ENCODE results near the gene PAQR3. TPM values are rescaled to one million over a fixed set of nuclear protein-coding genes. Genes with fewer than 3 reads are reported as not detected.
"Not testable (repeated sequence)": the region's sequence is repeated elsewhere in the genome, so short reads cannot be mapped to it uniquely, and the experiment has no call there.

Gene PAQR3
- total RNA-seq, 1 experiment from 2014 or later, result 11.4 TPM

DNA sequence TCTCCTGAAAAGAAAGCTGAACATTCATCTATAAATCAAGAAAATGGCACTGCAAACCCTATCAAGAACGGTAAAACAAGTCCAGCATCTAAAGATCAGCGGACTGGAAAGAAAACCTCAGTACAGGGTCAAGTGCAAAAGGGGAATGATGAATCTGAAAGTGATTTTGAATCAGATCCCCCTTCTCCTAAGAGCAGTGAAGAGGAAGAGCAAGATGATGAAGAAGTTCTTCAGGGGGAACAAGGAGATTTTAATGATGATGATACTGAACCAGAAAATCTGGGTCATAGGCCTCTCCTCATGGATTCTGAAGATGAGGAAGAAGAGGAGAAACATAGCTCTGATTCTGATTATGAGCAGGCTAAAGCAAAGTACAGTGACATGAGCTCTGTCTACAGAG is 28.6 kb downstream of the PAQR3 start:
- intact Hi-C loops (cut with micrococcal nuclease; ENCODE audit: unreplicated experiment), result loop anchor here (1.0 kb wide), 1 partner anchor 8 kb away; no protein-coding TSS in a partner anchor
- POLR2A ChIA-PET (ENCODE audit: low non-redundant PET), result no interaction called here

DNA sequence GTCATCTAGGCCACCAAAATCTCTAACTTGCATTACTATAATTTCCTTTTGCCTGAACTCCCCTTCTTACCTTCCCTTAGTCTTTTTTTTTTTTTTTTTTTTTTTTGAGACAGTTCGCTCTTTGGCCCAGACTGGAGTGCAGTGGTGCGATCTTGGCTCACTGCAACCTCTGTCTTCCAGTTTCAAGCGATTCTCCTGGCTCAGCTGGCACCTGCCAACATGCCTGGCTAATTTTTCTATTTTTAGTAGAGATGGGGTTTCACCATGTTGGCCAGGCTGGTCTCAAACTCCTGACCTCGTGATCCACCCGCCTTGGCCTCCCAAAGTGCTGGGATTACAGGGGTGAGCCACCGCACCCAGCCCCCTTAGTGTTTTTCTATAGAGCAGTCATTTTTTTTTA is 30.3 kb downstream of the PAQR3 start:
- H3K4me3 ChIP-seq (ENCODE audit: low read depth, low read length, poor library complexity, severe bottlenecking); H3K27me3 ChIP-seq (replicated peaks; ENCODE audit: insufficient read depth, low read depth, low read length, poor library complexity); DNase-seq (ENCODE audit: low spot score); BruUV-seq (replicated peaks); H3K27ac ChIP-seq (ENCODE audit: low read depth, low read length, poor library complexity, severe bottlenecking); POLR2A ChIA-PET (ENCODE audit: low non-redundant PET); CTCF ChIA-PET; H3K36me3 ChIP-seq (ENCODE audit: insufficient read depth, low read length, poor library complexity, severe bottlenecking); intact Hi-C loops (cut with micrococcal nuclease; ENCODE audit: unreplicated experiment); H3K4me1 ChIP-seq (ENCODE audit: insufficient read depth, low read length, poor library complexity, severe bottlenecking); H3K9me3 ChIP-seq (ENCODE audit: low read depth, low read length, poor library complexity, severe bottlenecking): not testable (repeated sequence)

More for the DNA sequence above, 28.6 kb downstream of the PAQR3 start:
- Histone ChIP-seq H3K4me3 (ENCODE audit: low read depth, low read length, poor library complexity, severe bottlenecking) (no peak overlapping the region), H3K27me3 (replicated peaks; ENCODE audit: insufficient read depth, low read depth, low read length, poor library complexity) (no peaks in the 10 kb centered on the region), H3K27ac (ENCODE audit: low read depth, low read length, poor library complexity, severe bottlenecking) (no peak overlapping the region), H3K9me3 (ENCODE audit: low read depth, low read length, poor library complexity, severe bottlenecking) (no peaks in the 10 kb centered on the region), H3K36me3 (ENCODE audit: insufficient read depth, low read length, poor library complexity, severe bottlenecking) (no peaks in the 10 kb centered on the region), H3K4me1 (ENCODE audit: insufficient read depth, low read length, poor library complexity, severe bottlenecking) (no peaks in the 10 kb centered on the region)
- no TSS peak for BruUV-seq (replicated peaks)
- CTCF ChIA-PET, result no interaction called here
- DNase-seq (ENCODE audit: low spot score), result no peak
- TF ChIP-seq EZH2 (IDR thresholded peaks at IDR 0.05; ENCODE audit: borderline replicate concordance, low read depth, low read length, poor library complexity, severe bottlenecking), result no peak
- TF ChIP-seq, protein P1, sequence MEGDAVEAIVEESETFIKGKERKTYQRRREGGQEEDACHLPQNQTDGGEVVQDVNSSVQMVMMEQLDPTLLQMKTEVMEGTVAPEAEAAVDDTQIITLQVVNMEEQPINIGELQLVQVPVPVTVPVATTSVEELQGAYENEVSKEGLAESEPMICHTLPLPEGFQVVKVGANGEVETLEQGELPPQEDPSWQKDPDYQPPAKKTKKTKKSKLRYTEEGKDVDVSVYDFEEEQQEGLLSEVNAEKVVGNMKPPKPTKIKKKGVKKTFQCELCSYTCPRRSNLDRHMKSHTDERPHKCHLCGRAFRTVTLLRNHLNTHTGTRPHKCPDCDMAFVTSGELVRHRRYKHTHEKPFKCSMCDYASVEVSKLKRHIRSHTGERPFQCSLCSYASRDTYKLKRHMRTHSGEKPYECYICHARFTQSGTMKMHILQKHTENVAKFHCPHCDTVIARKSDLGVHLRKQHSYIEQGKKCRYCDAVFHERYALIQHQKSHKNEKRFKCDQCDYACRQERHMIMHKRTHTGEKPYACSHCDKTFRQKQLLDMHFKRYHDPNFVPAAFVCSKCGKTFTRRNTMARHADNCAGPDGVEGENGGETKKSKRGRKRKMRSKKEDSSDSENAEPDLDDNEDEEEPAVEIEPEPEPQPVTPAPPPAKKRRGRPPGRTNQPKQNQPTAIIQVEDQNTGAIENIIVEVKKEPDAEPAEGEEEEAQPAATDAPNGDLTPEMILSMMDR (conservative IDR thresholded peaks at IDR 0.05; ENCODE audit: low read depth, low read length), result no peak

DNA sequence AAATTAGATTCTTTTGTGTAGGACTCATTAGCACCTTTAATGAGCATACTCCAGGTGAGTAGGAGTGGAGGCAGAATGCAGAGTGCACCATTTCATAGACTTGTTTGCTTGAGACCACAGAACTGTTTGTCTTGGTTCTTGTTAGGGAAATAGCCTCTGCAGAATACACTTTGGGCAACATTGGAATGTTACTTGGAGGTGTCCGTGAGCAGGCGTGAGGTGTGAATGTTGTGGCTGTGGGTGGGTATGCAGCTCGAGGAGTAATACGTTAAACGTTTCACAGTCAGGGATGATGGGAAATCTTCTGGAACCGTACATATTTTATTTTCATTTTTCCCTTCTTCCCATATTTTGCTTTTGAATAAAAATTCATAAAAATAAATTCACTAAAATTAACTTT is 31.6 kb downstream of the PAQR3 start:
- TF ChIP-seq, protein P1 (conservative IDR thresholded peaks at IDR 0.05; ENCODE audit: low read depth, low read length), result no peak
- no peak for TF ChIP-seq EZH2 (IDR thresholded peaks at IDR 0.05; ENCODE audit: borderline replicate concordance, low read depth, low read length, poor library complexity, severe bottlenecking)
- Histone ChIP-seq H3K9me3 (ENCODE audit: low read depth, low read length, poor library complexity, severe bottlenecking) (no peaks in the 10 kb centered on the region), H3K4me3 (ENCODE audit: low read depth, low read length, poor library complexity, severe bottlenecking) (no peak overlapping the region), H3K27me3 (replicated peaks; ENCODE audit: insufficient read depth, low read depth, low read length, poor library complexity) (no peaks in the 10 kb centered on the region), H3K4me1 (ENCODE audit: insufficient read depth, low read length, poor library complexity, severe bottlenecking) (no peaks in the 10 kb centered on the region), H3K27ac (ENCODE audit: low read depth, low read length, poor library complexity, severe bottlenecking) (no peak overlapping the region), H3K36me3 (ENCODE audit: insufficient read depth, low read length, poor library complexity, severe bottlenecking) (no peaks in the 10 kb centered on the region)
- intact Hi-C loops (cut with micrococcal nuclease; ENCODE audit: unreplicated experiment), result no loop called here
- DNase-seq (ENCODE audit: low spot score), result no peak
- ChIA-PET POLR2A (ENCODE audit: low non-redundant PET) (no interaction called here), CTCF (no interaction called here)
- BruUV-seq (replicated peaks), result no TSS peak

DNA sequence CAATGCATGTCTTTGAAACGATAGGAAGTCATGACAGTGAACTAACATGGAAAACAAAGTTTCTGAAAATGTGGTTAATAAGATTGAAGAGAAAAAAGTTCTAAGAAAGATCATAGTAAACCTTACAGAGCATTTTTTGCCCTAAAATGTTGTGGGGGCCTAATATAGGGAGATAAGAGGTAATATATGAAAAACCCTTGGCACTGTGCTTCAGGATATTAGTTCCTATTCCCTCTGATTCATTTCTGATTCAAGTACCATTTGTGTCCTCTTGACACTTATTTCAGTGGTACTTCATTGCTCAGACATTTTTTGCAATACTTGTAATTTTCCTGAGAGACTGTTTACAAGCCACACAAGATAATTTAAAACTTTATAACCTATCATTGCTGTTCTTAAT is 35.1 kb downstream of the PAQR3 start:
- TF ChIP-seq, protein P1 (conservative IDR thresholded peaks at IDR 0.05; ENCODE audit: low read depth, low read length), result no peak
- no peak for TF ChIP-seq EZH2 (IDR thresholded peaks at IDR 0.05; ENCODE audit: borderline replicate concordance, low read depth, low read length, poor library complexity, severe bottlenecking)
- Histone ChIP-seq H3K4me3 (ENCODE audit: low read depth, low read length, poor library complexity, severe bottlenecking) (no peak overlapping the region), H3K36me3 (ENCODE audit: insufficient read depth, low read length, poor library complexity, severe bottlenecking) (no peaks in the 10 kb centered on the region), H3K27ac (ENCODE audit: low read depth, low read length, poor library complexity, severe bottlenecking) (no peak overlapping the region), H3K9me3 (ENCODE audit: low read depth, low read length, poor library complexity, severe bottlenecking) (no peaks in the 10 kb centered on the region), H3K27me3 (replicated peaks; ENCODE audit: insufficient read depth, low read depth, low read length, poor library complexity) (no peaks in the 10 kb centered on the region), H3K4me1 (ENCODE audit: insufficient read depth, low read length, poor library complexity, severe bottlenecking) (no peaks in the 10 kb centered on the region)
- no peak for DNase-seq (ENCODE audit: low spot score)
- no TSS peak for BruUV-seq (replicated peaks)
- intact Hi-C loops (cut with micrococcal nuclease; ENCODE audit: unreplicated experiment), result no loop called here
- POLR2A ChIA-PET (ENCODE audit: low non-redundant PET), result no interaction called here
- CTCF ChIA-PET, result no interaction called here

Data from A673 (cell line).